Chondrocyte (in vitro differentiated cells): ENCODE measurements around the gene SRGAP2. TPM values are rescaled to one million over a fixed set of nuclear protein-coding genes. Genes with fewer than 3 reads are reported as not detected.
"Not testable (repeated sequence)": the region's sequence is repeated elsewhere in the genome, so short reads cannot be mapped to it uniquely, and the experiment has no call there.

Experiments
- DNase-seq: peaks from one replicate; pipeline ENCODE4 v3.0.0; 2021; ENCODE audit warnings: mixed read lengths, low spot score
- H3K27ac Mint-ChIP-seq: one replicate; pipeline ENCODE4 v1.8.0; 2021; ENCODE audit warnings: mild to moderate bottlenecking, moderate library complexity, mixed read lengths; ENCODE audit not compliant: unreplicated experiment
- H3K27me3 Mint-ChIP-seq: 2 replicates; pipeline ENCODE4 v1.8.0; 2021; ENCODE audit warnings: low read depth, mixed read lengths
- H3K36me3 Mint-ChIP-seq: 2 replicates; pipeline ENCODE4 v1.8.0; 2021; ENCODE audit warnings: low read depth, mixed read lengths
- H3K4me1 Mint-ChIP-seq: 2 replicates; pipeline ENCODE4 v1.8.0; 2021; ENCODE audit warnings: low read depth, mild to moderate bottlenecking, mixed read lengths
- H3K4me3 Mint-ChIP-seq: one replicate; pipeline ENCODE4 v1.8.0; 2021; ENCODE audit warnings: mild to moderate bottlenecking, moderate library complexity, mixed read lengths; ENCODE audit not compliant: unreplicated experiment
- H3K9me3 Mint-ChIP-seq: 2 replicates; pipeline ENCODE4 v1.8.0; 2021; ENCODE audit warnings: low read depth, mixed read lengths
- total RNA-seq: library from RNA; stranded (reverse); gene quantifications from 3 replicates; pipeline ENCODE4 v1.2.1, GENCODE V29; 2021

SRGAP2 gene
- total RNA-seq, 1 donor from 2014 or later, result 50.4 TPM

GRCh38 chr1:206179666-206180065 is 23.7 kb upstream of the SRGAP2 start:
- peaks cover 14% of the 10 kb centered on the region for H3K4me1 Mint-ChIP-seq
- not testable (repeated sequence) for DNase-seq, H3K9me3 Mint-ChIP-seq, H3K36me3 Mint-ChIP-seq, H3K27me3 Mint-ChIP-seq, H3K4me3 Mint-ChIP-seq, H3K27ac Mint-ChIP-seq

DNA sequence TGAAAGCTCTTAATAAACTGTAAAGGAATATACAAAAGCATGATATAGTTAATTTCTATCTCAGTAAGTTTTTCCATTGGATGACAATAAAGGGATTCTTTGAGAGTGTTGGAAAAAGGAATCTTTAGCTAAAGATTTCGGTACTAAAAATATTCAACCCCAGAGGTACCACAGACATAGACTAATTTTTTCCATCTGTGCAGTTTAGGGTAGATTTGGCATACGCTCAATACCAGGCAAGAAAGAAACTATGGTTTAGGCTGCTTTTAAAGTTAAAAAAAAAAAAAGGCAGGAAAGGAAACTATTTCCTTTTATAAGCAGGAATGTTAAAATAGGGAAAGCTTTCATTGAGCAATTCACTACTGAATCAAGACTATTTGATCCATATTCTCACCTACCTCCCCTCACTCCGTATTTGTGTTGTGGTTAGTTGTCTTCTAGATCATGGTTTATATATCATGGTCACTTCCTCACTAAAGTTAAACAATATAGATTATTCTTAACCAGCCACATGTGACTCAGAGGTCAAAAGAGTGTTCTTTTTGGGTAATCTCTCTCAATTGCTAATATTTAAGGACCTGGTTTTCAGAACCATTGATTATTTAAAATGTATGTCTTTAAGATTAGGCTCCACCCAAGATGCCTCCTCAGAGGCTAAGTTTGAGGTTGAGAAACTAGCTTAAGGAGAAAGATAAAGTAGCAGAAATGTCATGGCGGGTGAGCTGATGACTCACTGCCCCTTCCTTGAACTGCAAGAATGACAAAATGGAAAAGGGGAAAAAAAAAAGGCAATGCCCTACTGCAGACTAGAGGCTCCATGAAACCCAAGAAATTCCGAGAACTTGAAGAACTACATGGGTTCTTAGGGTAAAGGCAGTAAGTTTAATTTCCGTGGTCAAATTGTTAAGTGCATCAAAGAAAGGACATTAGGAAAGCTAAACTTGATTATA is 20.7 kb upstream of the SRGAP2 start:
- not testable (repeated sequence) for H3K27ac Mint-ChIP-seq

GRCh38 chr1:206183788-206184187 is 19.6 kb upstream of the SRGAP2 start:
- H3K27ac Mint-ChIP-seq, H3K27me3 Mint-ChIP-seq, H3K4me3 Mint-ChIP-seq, H3K36me3 Mint-ChIP-seq, DNase-seq, H3K9me3 Mint-ChIP-seq, H3K4me1 Mint-ChIP-seq: not testable (repeated sequence)

More for the DNA sequence above, 20.7 kb upstream of the SRGAP2 start:
- not testable (repeated sequence) for H3K27me3 Mint-ChIP-seq, H3K4me1 Mint-ChIP-seq, H3K36me3 Mint-ChIP-seq, DNase-seq, H3K9me3 Mint-ChIP-seq, H3K4me3 Mint-ChIP-seq

DNA sequence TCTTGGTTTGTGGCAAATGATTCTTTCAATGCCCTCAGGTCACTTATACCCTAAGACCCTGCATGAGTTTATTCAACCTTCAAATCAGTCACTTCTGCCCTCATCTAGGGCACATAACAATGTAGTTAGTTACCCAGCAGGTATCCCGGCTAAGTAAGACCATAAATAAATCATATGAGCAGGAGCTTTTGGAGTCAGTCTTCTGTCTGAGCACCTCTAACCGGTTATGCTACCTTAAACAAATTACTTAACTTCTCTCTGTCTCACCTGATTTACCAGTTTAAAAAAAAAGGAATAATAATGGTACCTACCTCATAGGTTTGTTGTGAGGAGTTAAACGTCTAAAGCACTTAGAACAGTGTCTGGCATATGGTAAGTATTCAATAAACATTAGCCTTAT is 17.6 kb upstream of the SRGAP2 start:
- H3K4me3 Mint-ChIP-seq, H3K36me3 Mint-ChIP-seq: not testable (repeated sequence)

GRCh38 chr1:206186826-206187225 is 16.5 kb upstream of the SRGAP2 start:
- H3K27ac Mint-ChIP-seq, H3K36me3 Mint-ChIP-seq, DNase-seq, H3K4me1 Mint-ChIP-seq, H3K9me3 Mint-ChIP-seq, H3K27me3 Mint-ChIP-seq, H3K4me3 Mint-ChIP-seq: not testable (repeated sequence)

More for the DNA sequence above, 17.6 kb upstream of the SRGAP2 start:
- H3K27ac Mint-ChIP-seq, H3K9me3 Mint-ChIP-seq, H3K4me1 Mint-ChIP-seq, DNase-seq, H3K27me3 Mint-ChIP-seq: not testable (repeated sequence)

- not testable (repeated sequence) for H3K36me3 Mint-ChIP-seq, H3K27me3 Mint-ChIP-seq, H3K4me1 Mint-ChIP-seq, H3K4me3 Mint-ChIP-seq, H3K9me3 Mint-ChIP-seq, DNase-seq, H3K27ac Mint-ChIP-seq
These were observed 8.2 kb upstream of the SRGAP2 start for GRCh38 chr1:206195182-206195581.

DNA sequence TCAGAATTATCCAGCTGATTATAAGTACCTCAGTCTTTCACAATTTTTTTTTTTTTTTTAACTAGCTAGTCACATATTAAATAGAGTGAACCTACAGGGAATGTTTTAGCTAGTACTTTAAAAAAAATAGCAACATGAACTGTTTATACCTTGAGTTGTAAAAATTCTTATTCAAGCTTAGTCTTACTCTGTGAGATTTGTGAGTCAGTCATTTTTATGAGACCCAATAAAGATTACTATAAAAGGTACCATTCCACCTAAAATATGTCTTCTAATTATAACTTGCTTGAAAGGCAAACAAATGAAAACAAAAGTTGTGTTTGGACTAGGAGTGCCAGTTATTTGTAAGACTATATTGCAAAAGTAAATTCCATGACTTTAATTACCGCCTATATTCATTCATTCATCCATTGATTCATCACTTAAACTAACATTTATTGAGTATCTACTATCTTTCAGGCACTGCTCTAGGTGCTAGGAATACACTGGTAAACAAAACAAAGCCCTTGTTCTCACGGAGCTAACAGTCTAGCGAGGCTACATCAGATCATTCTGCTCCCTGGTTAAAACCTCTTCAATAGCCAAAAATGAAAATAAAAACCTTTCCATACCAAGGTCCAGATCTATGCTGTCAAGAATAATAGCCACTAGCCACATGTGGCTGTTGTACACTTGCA is 6.5 kb upstream of the SRGAP2 start:
- not testable (repeated sequence) for H3K27me3 Mint-ChIP-seq, H3K4me3 Mint-ChIP-seq, H3K27ac Mint-ChIP-seq, DNase-seq, H3K9me3 Mint-ChIP-seq, H3K4me1 Mint-ChIP-seq, H3K36me3 Mint-ChIP-seq

- not testable (repeated sequence) for H3K4me1 Mint-ChIP-seq, H3K36me3 Mint-ChIP-seq, H3K9me3 Mint-ChIP-seq, H3K27me3 Mint-ChIP-seq
- Mint-ChIP-seq H3K27ac (peak within 1 kb of the TSS; percentile 87), H3K4me3 (peak within 1 kb of the TSS; percentile 77)
- peak; percentile 98 for DNase-seq
These were observed 465 bp upstream of the SRGAP2 start, which contains the start of gene FAM72A for GRCh38 chr1:206202789-206203363. Gene FAM72A, minus strand, starts transcription at chr1:206202839. Its CDS starts 814 bp downstream, at chr1:206202025.

DNA sequence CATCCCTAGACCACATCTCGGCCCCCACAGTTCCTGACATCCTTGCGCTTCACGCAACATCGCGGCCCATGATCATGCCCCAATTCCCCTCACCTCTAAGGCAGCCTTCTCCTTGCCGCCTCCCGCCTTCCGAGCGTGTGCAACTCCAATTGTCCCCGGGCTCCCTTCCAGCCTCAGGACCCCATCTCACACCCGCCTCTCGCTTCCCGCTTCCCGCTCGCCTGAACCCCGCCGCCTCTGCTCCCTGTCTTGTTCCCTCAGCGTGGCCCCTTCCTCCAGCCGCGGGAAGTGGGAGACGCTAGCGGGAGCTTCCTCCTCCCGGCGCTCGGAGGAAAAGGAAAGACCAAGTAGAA is 794 bp downstream of the SRGAP2 start:
- not testable (repeated sequence) for H3K4me1 Mint-ChIP-seq, H3K36me3 Mint-ChIP-seq, H3K27me3 Mint-ChIP-seq, H3K9me3 Mint-ChIP-seq, DNase-seq
- peak overlapping the region; percentile 61 for H3K4me3 Mint-ChIP-seq
- H3K27ac Mint-ChIP-seq, result peak overlapping the region; percentile 74

GRCh38 chr1:206204871-206205270 is 1.5 kb downstream of the SRGAP2 start:
- not testable (repeated sequence) for DNase-seq, H3K4me1 Mint-ChIP-seq, H3K36me3 Mint-ChIP-seq, H3K9me3 Mint-ChIP-seq, H3K27me3 Mint-ChIP-seq
- H3K27ac Mint-ChIP-seq, result peak overlapping the region; percentile 70
- peak overlapping the region; percentile 77 for H3K4me3 Mint-ChIP-seq

- not testable (repeated sequence) for H3K4me3 Mint-ChIP-seq, H3K9me3 Mint-ChIP-seq, H3K27me3 Mint-ChIP-seq, H3K4me1 Mint-ChIP-seq, DNase-seq, H3K27ac Mint-ChIP-seq, H3K36me3 Mint-ChIP-seq
These were observed 2.2 kb downstream of the SRGAP2 start for GRCh38 chr1:206205569-206205968.

DNA sequence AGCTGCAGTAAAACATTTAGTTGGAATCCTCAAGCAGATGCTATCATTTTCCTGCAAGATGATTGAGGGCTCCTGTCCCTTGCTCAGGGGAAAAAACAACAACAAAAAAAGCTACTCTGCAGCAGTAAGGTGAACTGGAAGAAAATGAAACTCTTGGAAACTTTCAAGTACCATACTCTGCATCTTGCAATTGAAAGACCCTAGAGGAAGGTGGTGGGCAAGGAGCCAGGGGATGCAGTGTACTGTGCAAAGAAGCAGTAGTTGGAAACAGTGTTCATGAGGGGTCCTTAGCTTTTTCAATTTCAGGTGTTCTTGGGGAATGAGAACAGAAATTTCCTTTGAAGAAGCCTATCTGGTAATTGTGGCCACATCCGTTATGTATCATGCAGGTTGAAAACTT is 7.5 kb downstream of the SRGAP2 start:
- not testable (repeated sequence) for H3K4me1 Mint-ChIP-seq, H3K27me3 Mint-ChIP-seq, H3K36me3 Mint-ChIP-seq, DNase-seq, H3K9me3 Mint-ChIP-seq, H3K27ac Mint-ChIP-seq, H3K4me3 Mint-ChIP-seq
